ENCODE measurements around the gene EHMT2.
A peak's percentile ranks its signal among the peaks of the same experiment; 100 is the strongest.
"Not testable (repeated sequence)": the region's sequence is repeated elsewhere in the genome, so short reads cannot be mapped to it uniquely, and the experiment has no call there.

Gene EHMT2

GRCh38 chr6:31842053-31842452 is 55.4 kb downstream of the EHMT2 start:
- no peak for DNase-seq

- DNase-seq: not testable (repeated sequence)
These were observed 57.7 kb downstream of the EHMT2 start for GRCh38 chr6:31839779-31840126.

GRCh38 chr6:31838968-31839367 is 58.5 kb downstream of the EHMT2 start:
- DNase-seq: no peak

GRCh38 chr6:31838114-31838553 is 59.4 kb downstream of the EHMT2 start:
- not testable (repeated sequence) for DNase-seq

GRCh38 chr6:31837369-31838113 is 60.0 kb downstream of the EHMT2 start:
- no peak for DNase-seq

GRCh38 chr6:31836474-31837368 is 60.8 kb downstream of the EHMT2 start:
- no peak for DNase-seq

- DNase-seq: no peak
These were observed 61.4 kb downstream of the EHMT2 start for GRCh38 chr6:31836047-31836473.

- DNase-seq: peak in 48 of 51 donors; percentile 38 to 98 (median 81)
These were observed 62.9 kb downstream of the EHMT2 start for GRCh38 chr6:31834367-31835250.

GRCh38 chr6:31831350-31832215 is 65.9 kb downstream of the EHMT2 start:
- peak in 7 of 51 donors; percentile 10 to 56 (median 35) for DNase-seq

GRCh38 chr6:31830886-31831335 is 66.6 kb downstream of the EHMT2 start:
- DNase-seq: peak in 5 of 51 donors; percentile 29 to 61 (median 48)

Measured in hypothalamus (tissue), 51 donors.